Stimulated activated CD4-positive, alpha-beta T cell treated with anti-CD3 and anti-CD28 coated beads, Interleukin-4, amount 100 ng/mL, for 4 hours (primary cell): ENCODE data around the gene WDR5.

Experiments
- DNase-seq, 2 experiments: peaks; one replicate each; pipeline ENCODE4 v3.0.0-alpha.2; 2020

WDR5 gene

GRCh38 chr9:134174526-134175290 lies 38.8 kb downstream of the WDR5 start:
- DNase-seq: no peak

GRCh38 chr9:134175291-134175807 lies 39.5 kb downstream of the WDR5 start:
- no peak for DNase-seq

- no peak for DNase-seq
Measured at GRCh38 chr9:134175808-134176598, 40.1 kb downstream of the WDR5 start.

DNA sequence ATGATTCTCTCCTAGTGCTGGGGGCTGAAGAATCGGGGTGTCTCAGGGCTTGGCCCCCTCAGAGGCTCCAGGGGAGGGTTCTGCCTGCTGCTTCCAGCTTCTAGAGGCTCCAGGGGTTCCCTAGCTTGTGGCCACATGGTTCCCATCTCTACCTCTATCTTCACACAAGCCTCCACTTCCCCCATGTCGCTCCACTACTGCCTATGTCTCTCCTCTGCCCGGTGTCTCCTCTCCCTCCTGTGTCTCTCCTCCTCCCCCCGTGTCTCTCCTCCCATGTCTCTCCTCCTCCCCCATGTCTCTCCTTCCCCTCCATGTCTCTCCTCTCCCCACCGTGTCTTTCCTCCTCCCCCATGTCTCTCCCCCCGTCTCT lies 40.7 kb downstream of the WDR5 start:
- DNase-seq: no peak

GRCh38 chr9:134177186-134177585 lies 41.3 kb downstream of the WDR5 start:
- DNase-seq: no peak

DNA sequence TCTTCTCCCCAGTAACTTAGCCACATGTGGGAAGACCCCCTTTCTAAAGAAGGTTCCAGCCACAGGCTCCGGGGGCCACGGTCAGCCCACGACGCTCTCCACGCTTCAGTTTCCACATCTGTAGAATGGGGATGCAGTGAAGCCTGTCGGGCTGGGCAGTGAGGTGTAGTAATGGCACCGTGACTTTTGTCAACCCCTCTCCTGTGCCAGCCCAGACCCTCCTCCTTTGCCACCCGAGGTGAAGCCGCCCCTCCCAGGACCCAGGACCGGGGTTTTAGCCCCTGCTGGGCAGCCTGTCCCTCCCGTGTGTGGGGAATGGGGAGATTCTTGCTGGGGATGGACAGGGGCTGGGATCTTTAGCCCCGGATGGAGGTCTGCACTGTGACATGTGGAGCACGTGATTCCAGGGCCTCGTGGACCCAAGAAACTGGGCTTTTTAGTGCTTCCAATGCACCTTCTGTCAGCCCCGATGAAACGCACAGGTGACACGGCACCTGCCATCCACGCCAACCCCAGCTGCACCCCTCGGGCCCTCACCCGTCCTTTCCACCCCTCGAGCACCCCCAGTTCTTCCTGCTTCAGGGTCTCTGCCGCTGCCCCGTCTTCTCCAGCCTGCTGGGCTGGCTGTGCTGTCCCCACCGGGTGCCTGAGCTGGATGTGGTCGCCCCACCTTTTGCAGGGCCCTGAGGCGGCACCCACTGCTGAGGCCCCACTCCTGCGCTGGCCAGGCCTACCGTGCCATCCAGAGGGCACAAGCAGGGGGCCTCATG lies 41.9 kb downstream of the WDR5 start:
- DNase-seq: no peak

GRCh38 chr9:134178394-134178767 lies 42.5 kb downstream of the WDR5 start:
- no peak for DNase-seq

DNA sequence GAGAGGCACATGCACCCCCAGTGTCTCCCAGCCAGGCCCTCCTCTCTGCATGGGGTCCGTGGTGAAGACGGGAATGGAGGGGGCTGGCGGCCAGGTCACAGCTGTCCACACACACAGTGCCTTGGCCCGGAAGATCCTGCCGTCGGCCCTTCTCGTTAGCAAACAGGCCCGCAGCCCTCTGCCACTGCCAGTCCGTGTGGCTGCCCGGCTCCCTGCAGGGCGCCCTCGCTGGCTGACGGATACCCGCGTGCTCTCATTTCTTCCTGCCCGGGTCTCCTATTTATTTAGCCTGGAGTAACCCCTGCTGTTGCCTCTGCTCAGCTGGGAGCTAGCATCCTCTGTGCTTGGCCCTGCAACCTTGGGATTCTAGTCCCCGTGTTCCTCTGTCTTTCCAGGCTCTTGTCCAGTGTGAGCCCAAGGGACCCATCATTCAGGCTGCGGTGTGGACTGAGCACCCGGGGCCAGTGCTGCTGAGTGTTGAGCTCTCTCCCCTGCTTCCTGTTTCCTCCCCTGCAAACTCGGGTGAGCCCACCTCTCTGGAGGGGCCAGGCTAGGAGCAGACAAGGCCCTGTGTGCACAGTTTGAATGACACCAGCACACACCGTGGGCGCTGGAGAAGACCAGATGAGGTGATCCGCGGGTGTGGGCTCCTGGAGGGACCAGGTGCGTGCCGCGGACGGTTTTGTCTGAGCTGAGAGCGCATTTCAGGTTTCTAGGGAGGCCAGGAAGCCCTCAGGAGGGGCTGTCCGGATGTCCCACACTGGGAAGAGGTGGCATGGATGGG lies 43.1 kb downstream of the WDR5 start:
- no peak for DNase-seq

DNA sequence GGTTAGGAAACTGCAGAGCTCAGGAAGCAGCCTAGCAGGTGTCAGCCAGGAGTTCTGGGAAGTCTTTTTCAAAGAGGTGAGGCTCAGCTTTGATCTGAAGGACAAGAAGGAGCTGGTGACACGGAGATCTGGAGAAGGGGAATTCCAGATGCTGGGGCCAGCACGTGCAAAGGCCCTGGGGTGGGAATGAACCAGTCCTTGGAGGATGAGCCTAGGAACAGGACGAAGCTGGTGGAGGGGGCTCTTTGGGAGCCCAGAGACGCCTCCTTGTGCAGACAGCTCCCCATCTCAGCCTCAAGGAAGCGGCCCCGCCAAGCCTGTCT lies 43.7 kb downstream of the WDR5 start:
- DNase-seq: no peak

DNA sequence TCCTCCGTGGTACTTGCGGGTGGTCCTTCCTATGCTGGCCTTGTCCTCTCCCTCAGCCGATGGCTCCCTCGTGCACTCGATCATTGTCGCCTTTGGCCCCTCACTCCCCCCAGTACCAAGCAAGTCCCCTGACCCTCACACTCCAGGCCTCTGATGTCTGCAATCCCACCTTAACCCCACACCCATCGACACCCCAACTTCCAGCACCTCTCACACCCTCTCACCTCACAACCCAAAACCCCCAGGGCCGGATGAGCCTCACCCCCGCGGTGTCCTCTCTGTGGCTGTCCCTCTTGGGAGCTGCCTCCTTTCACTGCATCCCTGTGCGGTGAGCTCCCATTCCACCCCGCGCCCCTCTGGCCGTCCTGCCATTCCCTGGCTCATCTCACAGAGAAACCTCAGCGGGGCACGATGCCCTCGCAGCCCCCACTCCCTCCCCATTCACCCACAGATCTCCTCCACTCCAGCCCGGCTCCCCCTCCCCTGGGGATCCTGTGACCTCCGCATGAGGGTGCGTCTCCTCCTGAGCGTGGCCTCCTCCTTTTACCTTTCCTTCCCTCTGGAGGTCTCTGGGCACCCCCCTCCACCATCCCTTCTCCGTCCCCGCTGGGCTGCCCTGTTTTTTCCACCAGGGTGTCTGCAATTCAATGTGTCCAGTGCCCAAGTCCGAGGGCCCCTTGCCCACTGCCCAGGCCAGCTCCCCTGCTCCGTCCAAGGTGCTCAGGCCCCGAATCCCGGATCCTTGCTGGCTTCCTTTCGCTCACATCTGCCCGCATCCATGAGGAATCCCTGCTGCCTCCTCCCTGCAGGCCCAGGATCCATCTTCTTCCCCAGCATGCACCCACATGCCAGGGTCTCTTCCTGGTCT lies 44.3 kb downstream of the WDR5 start:
- DNase-seq: no peak

GRCh38 chr9:134180786-134181647 lies 45.1 kb downstream of the WDR5 start:
- no peak for DNase-seq

DNA sequence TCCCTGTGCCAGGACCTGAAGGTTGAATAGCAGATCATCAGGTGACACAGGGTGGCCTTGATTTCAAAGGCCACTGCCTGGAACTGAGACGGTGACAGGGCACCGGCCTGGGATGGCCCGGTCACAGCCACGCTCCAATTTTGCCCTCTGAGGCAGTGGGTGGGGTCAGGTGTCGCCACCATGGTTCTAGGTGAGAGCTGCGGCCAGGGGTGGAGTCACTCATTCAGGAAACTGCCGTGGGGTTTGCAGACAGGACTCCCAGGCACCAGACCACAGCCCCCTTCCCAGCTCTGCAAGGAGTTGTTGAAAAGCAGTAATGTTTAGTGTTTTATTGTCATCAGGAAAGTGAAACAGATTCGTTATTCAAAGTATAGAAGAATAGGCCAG lies 45.8 kb downstream of the WDR5 start:
- no peak for DNase-seq

DNA sequence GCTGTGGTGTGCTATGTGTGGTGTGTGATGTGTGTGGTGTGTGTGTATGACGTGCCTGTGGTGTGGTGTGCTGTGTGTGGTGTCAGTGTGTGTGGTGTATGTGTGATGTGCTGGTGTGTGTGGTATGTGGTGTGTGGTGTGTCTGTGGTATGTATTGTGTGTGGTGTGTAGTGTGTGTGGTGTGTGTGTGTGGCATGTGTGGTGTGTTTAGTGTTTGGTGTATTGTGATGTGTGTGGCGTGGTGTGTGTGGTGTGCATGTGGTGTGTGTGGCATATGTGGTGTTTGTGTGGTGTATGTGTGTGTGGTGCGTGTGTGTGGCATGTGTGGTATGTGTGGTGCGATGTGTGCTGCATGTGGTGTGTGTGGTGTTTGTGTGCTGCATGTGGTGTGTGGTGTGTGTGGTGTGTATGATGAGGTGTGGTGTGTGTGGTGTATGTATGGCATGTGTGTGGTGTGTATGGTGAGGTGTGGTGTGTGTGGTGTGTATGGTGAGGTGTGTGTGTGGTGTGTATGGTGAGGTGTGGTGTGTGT lies 46.7 kb downstream of the WDR5 start:
- no peak for DNase-seq

DNA sequence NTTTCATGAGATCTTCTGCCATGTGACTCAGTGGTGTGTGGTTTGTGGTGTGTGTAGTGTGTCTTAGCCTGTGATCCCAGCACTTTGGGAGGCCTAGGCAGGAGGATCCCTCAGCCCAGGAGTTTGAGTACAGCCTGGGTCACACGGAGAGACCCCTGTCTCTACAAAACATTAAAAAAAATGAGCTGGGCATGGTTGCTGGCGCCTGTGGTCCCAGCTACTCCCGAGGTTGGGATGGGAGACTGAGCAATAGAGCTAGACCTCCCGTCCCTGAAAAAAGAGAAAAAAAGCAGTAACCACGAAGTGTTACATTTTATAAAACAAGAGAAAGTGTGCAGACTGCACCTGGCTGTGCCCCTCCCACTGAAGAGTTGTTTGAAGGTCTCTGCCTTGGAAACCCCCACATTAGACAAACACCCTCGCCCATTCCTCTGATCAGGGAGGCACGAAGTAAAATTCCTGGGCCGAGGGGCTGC lies 49.7 kb downstream of the WDR5 start:
- no peak for DNase-seq

GRCh38 chr9:134186471-134187109 lies 50.7 kb downstream of the WDR5 start:
- DNase-seq: no peak

DNA sequence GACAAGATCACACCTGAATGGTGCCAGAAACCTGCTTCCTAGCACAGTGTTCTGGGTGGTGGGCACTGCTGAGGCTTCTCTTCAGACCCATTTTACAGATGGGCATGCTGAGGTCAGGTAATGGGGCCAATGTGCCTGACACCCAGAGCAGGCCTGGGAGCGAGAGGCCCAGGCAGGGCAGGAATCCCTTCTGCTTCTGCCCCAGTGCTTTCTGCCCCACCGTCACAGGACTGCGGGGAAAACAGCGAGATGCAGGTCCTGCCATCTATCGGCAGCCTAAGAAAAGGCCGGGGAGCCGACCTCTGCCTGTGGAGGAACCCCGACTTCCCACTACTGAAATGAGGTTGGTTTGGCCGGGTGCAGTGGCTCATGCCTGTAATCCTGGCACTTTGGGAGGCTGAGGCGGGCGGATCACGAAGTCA lies 51.2 kb downstream of the WDR5 start:
- DNase-seq: no peak

- DNase-seq: no peak
Measured at GRCh38 chr9:134187891-134188385, 52.1 kb downstream of the WDR5 start.

DNA sequence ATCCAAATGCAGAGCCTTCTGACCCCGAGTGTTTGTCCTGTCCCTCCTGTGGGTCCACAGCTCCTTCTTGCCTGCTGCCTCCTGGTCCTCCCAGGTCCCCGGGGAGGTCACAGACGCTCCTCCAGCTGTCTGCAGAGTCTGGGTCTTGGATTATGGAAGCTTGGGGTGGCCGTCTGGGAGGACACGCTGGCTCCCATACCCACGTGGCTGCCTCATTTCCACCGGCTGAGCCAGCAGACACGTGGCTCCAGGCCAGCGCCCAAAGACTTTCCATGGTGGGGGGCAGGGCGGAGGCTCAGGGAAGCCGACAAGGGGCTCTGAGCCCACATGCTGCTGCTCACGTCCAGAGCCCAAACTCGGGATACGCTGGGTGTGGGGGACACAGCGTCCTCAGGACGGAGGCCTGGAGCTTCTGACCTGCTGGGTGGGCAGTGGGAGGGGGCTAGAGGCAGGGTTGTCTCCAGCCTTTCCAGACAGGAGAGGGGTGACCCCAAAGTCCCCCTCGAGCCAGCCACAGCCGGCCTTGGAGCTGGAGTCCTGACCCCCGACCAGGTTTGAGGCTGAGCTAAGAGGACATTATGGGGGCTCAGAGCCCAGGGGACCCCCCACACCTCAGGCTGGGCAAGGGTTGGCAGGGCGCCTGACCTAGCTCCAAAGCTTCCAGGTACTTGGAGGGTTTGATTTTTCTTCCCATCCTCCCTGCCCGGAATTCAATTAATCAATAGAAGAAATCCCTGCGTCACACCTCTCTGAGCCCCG lies 52.7 kb downstream of the WDR5 start:
- no peak for DNase-seq

DNA sequence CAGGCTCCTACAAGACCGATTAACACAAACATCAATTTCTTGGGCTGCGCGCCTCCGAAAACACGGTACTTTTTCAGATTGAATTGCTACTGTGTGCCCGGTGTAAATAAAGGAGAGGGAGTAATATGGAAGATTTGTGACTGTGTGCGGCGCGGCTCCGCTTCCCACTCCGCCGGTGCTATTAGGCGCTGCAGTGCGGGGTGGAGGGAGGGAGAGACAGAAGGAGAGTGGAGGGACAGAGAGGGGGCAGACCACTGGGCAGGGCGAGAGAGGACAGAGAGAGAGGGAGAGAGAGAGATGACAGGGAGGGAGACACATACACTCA lies 53.2 kb downstream of the WDR5 start:
- DNase-seq: no peak
